ENCODE measurements around the gene ZNF91. TPM values are rescaled to one million over a fixed set of nuclear protein-coding genes. Genes with fewer than 3 reads are reported as not detected.
"Not testable (repeated sequence)": the region's sequence is repeated elsewhere in the genome, so short reads cannot be mapped to it uniquely, and the experiment has no call there.

ZNF91 gene
- total RNA-seq, 2 donors from 2014 or later: 37.9 to 48.3 TPM

DNA sequence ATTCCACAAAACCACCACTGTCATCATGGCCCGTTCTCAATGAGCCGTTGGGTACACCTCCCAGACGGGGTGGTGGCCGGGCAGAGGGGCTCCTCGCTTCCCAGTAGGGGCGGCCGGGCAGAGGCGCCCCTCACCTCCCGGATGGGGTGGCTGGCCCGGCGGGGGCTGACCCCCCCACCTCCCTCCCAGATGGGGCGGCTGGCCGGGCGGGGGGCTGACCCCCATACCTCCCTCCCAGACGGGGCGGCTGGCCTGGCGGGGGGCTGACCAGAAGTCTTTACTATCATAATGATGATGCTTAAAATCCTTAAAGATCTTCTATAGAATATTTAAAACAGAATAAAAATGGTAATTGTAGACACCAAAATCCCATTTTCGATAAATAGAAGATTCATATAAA is 29.2 kb downstream of the ZNF91 start:
- not testable (repeated sequence) for H3K27ac Mint-ChIP-seq; DNase-seq (ENCODE audit: low spot score in 2 of 2); ATAC-seq; H3K9me3 Mint-ChIP-seq
- H3K36me3 Mint-ChIP-seq: peaks cover 33 to 68% of the 10 kb centered on the region in 2 donors

DNA sequence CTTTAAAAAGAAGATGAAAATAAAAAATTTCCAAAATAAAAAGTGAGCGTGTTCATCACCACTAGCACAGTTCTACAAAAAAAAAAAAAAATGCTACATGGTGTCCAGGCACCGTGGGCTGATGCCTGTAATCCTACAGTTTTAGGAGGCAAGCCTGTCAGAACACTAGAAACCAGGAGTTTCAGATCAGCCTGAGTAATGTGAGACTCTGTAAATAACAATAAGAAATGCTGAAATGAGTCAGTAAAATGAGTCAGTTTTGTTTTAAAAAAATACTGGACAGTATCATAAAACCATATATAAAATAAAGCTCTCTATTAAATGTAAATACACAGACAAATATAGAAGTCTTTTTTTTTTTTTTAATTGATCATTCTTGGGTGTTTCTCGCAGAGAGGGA is 30.0 kb downstream of the ZNF91 start:
- H3K36me3 Mint-ChIP-seq: peaks cover 38 to 68% of the 10 kb centered on the region in 2 donors

DNA sequence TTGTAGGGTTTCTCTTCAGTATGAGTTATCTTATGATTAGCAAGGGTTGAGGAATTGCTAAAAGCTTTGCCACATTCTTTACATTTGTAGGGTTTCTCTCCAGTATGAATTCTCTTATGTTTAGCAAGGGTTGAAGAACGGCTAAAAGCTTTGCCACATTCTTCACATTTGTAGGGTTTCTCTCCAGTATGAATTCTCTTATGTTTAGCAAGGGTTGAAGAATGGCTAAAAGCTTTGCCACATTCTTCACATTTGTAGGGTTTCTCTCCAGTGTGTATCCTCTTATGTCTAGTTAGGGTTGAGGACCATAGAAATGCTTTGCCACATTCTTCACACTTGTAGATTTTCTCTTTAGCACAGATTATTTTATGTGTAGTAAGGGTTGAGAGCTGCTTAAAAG is 33.4 kb downstream of the ZNF91 start:
- peaks cover 15 to 24% of the 10 kb centered on the region in 2 donors for H3K9me3 Mint-ChIP-seq
- not testable (repeated sequence) for ATAC-seq; DNase-seq (ENCODE audit: low spot score in 2 of 2); H3K27ac Mint-ChIP-seq
- peaks cover 57 to 71% of the 10 kb centered on the region in 2 donors for H3K36me3 Mint-ChIP-seq

More for the DNA sequence above, 30.0 kb downstream of the ZNF91 start:
- no peak for ATAC-seq
- DNase-seq (ENCODE audit: low spot score in 2 of 2): no peak
- H3K27ac Mint-ChIP-seq: no peak overlapping the region
- peaks cover 10 to 15% of the 10 kb centered on the region in 2 donors for H3K9me3 Mint-ChIP-seq

DNA sequence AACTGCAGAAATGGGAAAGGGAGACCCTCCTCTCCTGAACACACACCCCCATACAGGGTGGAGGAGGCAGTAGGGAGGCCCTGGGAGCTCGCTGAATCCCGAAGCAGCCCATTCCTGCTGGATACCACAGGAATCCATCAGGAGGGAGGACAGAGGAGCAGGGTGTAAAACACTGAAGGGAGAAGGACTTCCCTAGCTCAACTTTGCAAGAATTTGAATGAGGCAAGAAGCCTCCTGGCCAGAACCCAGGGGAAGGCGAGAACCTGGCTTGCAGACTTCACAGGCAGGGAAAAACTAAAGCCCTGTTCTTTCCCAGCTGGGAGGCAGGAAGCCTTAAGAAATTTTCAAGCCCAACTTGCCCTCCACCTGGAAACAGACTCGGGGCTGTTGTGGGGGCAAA is 43.5 kb downstream of the ZNF91 start:
- ATAC-seq (no peak), DNase-seq (ENCODE audit: low spot score in 2 of 2) (no peak)
- Mint-ChIP-seq H3K36me3 (peaks cover 95 to 99% of the 10 kb centered on the region in 2 donors), H3K27ac (peak overlapping the region in 1 of 2 donors; percentile 7), H3K9me3 (peaks cover 69 to 70% of the 10 kb centered on the region in 2 donors)

DNA sequence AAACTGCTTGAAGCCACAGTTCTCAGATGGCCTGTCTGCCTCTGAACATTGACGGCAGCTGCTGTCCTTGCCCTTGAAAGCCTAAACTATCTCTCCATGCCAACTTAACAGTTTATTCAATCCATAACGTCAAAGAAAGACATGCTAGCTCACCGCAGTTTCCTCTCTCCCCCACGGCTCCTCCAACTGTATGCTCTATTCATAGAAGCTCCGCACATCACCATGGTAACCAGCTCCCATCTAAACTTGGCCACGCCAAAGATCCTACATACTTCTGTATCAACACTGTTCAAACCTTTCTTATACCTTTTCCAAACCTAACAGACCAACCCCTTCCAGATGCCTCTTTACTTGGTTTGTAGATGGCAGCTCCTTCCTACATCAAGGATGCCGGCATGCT is 48.6 kb downstream of the ZNF91 start:
- ATAC-seq: no peak
- H3K9me3 Mint-ChIP-seq: peaks cover 60 to 64% of the 10 kb centered on the region in 2 donors
- no peak for DNase-seq (ENCODE audit: low spot score in 2 of 2)
- no peak overlapping the region for H3K27ac Mint-ChIP-seq
- H3K36me3 Mint-ChIP-seq: peaks cover 92 to 98% of the 10 kb centered on the region in 2 donors

DNA sequence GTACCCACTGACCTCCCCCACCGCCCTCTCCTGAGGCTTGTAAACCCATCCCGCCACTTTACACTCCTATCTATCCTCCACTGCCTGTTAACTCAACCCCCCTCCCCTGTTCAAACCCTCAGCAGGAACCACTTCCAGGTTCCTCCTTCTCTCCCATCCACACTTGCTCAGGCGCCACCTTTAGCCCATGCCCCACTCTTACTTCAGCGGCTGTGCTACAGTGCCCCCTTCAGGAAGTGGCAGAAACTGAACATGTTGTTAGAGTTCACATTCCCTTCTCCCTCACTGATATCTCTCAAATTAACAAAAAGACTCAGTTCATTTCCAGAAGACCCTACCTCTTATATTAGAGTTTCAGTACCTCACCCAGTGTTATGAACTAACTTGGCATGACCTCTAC is 49.4 kb downstream of the ZNF91 start:
- ATAC-seq (no peak), DNase-seq (ENCODE audit: low spot score in 2 of 2) (no peak)
- H3K27ac Mint-ChIP-seq: peak overlapping the region in 1 of 2 donors; percentile 46
- peaks cover 87 to 94% of the 10 kb centered on the region in 2 donors for H3K36me3 Mint-ChIP-seq
- H3K9me3 Mint-ChIP-seq: peaks cover 58 to 62% of the 10 kb centered on the region in 2 donors

DNA sequence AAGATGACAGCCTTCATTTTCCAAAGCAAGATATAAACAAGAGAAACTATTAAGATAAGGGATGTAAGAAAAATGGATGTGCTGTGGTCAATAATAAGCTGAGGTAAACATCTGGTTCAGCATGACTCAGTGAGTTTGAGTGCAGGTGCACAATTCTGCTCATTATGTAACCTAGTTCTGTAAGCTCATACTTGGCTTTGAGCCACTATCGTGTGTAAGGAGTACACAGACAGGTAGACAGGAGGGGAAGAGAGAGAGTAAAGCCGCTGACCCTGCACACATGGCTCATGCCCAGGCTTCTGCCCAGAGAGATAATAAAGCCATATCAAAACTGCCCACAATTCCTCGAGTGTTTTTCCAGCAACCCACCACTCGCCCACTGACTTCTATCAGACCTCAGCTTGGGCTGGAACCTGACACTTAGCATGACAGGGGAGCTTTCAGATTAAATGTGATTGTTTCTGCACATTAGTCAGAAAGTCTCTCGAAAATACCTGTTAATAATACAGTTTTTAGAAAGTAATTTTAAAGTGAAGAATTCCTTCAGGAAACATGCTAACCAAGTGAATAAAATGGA is 51.7 kb downstream of the ZNF91 start:
- H3K36me3 Mint-ChIP-seq: peaks cover 86 to 90% of the 10 kb centered on the region in 2 donors
- peaks cover 52 to 62% of the 10 kb centered on the region in 2 donors for H3K9me3 Mint-ChIP-seq
- DNase-seq (ENCODE audit: low spot score in 2 of 2): no peak
- no peak for ATAC-seq
- peak overlapping the region in 1 of 2 donors; percentile 22 for H3K27ac Mint-ChIP-seq

DNA sequence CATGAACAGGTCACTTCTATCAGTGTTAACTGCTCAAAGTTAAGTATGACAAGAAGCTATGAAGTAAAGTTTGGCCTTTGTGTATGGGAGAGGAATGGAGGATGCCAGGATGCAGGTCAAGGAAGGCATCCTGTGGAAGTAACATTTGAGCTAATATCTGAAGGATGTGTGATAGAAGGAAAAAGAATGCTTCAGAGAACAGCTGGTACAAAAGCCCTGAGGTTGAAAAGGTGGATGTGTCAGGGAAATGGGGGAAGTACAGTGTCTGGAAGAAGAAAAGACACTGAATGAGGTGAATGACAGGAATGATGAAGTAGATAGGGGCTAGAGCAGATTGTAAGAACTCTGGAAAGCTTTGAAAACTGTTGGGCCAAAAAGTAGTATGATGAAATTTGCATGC is 67.1 kb downstream of the ZNF91 start:
- Mint-ChIP-seq H3K27ac (peak overlapping the region in 1 of 2 donors; percentile 26), H3K36me3 (peaks cover 42 to 53% of the 10 kb centered on the region in 2 donors), H3K9me3 (peaks cover 44 to 48% of the 10 kb centered on the region in 2 donors)
- DNase-seq (ENCODE audit: low spot score in 2 of 2): no peak
- ATAC-seq: no peak

DNA sequence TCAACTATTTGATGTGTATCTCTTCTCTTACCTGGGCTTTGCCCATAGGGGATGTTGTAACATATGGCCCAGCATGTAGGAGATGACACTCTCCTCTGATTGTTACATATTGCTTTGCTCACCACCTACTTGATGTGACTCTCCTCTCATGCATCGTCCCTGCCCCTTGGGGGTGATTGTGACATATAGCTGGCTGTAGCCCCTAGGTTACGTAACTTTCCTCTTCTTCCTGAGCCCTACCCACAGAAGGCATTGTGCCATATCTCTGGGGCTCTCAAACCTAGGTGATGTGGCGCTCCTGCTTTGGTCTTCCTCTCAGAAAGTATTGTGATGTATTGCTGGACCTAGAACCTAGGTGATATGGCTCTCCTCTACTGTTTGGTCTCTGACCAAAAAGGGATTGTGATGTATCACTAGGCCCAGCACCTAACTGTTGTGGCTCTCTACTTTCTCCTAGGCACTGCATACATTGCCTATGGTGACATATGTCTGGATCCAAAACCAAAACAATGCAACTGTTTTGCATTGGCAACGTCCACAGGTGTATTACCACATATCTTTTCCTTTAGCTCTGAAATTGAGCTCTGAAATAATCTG is 73.2 kb downstream of the ZNF91 start:
- DNase-seq (ENCODE audit: low spot score in 2 of 2) (no peak), ATAC-seq (no peak)
- Mint-ChIP-seq H3K36me3 (peaks cover 30 to 32% of the 10 kb centered on the region in 2 donors), H3K27ac (no peak overlapping the region), H3K9me3 (peaks cover 46 to 49% of the 10 kb centered on the region in 2 donors)

DNA sequence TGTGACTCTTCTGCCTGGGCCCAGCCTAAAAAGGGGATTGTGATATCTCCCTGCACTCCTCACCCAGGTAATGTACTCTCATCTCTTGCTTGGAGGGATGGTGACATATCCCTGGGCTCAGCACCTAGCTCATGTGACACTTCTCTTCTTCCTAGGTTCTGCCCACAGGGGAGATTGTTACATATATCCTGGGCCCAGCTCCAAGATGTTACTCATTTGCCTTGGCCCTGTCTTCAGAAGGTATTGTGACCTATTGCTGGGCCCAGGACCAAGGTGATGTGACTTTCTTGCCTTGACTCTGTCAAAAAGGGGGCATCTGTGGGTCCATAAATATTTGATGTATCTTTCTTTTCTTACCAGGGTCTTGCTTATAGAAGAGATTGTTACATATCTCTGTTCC is 73.9 kb downstream of the ZNF91 start:
- not testable (repeated sequence) for DNase-seq (ENCODE audit: low spot score in 2 of 2)
- Mint-ChIP-seq H3K9me3 (peaks cover 46 to 49% of the 10 kb centered on the region in 2 donors), H3K36me3 (peaks cover 28 to 33% of the 10 kb centered on the region in 2 donors)

DNA sequence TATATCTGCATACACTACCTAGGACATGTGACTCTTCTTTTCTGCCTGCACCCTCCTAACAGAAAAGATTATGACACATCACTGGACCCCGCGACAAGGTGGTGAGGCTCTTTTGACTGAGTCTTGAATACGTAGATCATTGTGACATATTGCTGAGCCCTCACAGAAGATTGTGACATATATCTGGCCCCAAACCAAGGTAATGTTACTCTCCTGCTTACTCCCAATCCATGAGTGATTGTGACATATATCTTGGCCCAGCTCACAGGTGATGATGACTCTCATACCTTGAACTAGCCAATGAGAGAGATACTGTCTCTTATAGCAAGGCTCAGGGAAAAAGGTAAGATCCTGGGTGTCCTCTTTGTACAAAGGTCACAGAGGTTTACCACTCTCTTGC is 75.7 kb downstream of the ZNF91 start:
- not testable (repeated sequence) for DNase-seq (ENCODE audit: low spot score in 2 of 2); H3K27ac Mint-ChIP-seq; ATAC-seq
- peaks cover 34 to 41% of the 10 kb centered on the region in 2 donors for H3K9me3 Mint-ChIP-seq
- H3K36me3 Mint-ChIP-seq: peaks cover 15 to 16% of the 10 kb centered on the region in 2 donors

More for the DNA sequence above, 73.9 kb downstream of the ZNF91 start:
- ATAC-seq, H3K27ac Mint-ChIP-seq: not testable (repeated sequence)

DNA sequence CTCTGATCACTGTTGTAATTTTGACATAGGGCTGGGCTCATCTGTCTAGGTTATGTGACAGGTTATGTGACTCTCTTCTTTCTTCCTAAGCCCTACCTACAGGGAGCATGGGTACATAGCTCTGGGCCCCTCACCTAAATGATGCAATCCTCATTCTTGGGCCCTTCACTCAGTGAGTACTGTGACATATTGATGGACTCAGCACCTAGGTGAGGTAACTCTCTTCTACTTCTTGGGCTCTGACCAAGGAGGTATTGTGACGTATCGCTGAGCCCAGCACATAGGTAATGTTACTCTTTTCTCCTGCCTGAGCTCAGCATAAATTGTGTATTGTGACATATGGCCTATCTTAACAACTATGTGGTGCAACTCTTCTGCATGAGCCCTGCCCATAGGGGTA is 76.3 kb downstream of the ZNF91 start:
- not testable (repeated sequence) for H3K27ac Mint-ChIP-seq; DNase-seq (ENCODE audit: low spot score in 2 of 2); ATAC-seq
- Mint-ChIP-seq H3K9me3 (peaks cover 30 to 42% of the 10 kb centered on the region in 2 donors), H3K36me3 (peaks cover 14 to 16% of the 10 kb centered on the region in 2 donors)

DNA sequence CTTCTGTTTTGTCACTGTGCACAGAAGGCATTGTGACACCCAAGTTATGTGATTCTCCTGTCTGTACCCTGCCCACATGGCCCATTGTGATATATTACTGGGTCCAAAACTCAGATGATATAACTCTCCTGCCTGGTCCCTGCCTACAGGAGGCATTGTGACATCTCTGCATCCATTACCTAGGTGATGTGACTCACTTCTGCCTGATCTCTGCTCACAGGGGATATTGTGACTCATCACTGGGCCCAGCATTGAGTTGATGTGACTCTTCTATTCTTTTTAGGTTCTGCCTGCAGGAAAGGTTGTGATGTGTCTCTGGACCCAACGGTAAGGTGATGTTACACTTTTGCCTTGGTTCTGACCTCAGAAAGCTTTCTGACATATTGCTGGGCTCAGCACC is 77.1 kb downstream of the ZNF91 start:
- peak; percentile 83 to 93 for ATAC-seq
- no peak for DNase-seq (ENCODE audit: low spot score in 2 of 2)
- Mint-ChIP-seq H3K36me3 (peaks cover 14 to 16% of the 10 kb centered on the region in 2 donors), H3K27ac (no peak overlapping the region), H3K9me3 (peaks cover 22 to 39% of the 10 kb centered on the region in 2 donors)

DNA sequence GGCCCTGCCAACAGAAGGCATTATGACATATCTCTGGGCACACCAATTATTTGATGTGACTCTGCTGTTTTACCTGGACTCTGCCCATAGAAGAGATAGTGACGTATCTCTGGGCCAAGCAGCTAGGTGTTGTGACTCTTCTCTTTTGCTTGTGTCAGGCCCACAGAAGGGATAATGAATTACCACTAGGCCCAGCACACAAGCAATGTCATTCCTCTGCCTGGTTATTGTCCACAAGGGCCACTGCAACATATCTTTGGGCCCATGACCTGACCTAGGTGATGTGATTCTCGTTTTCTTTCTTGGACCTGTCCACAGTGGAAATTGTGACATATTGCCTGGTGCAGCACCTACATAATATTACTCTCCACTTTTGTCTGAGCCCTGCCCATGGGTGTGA is 80.0 kb downstream of the ZNF91 start:
- Mint-ChIP-seq H3K27ac (no peak overlapping the region), H3K9me3 (peaks cover 11 to 33% of the 10 kb centered on the region in 2 donors), H3K36me3 (peaks cover 14 to 16% of the 10 kb centered on the region in 2 donors)
- DNase-seq (ENCODE audit: low spot score in 2 of 2) (no peak), ATAC-seq (no peak)

DNA sequence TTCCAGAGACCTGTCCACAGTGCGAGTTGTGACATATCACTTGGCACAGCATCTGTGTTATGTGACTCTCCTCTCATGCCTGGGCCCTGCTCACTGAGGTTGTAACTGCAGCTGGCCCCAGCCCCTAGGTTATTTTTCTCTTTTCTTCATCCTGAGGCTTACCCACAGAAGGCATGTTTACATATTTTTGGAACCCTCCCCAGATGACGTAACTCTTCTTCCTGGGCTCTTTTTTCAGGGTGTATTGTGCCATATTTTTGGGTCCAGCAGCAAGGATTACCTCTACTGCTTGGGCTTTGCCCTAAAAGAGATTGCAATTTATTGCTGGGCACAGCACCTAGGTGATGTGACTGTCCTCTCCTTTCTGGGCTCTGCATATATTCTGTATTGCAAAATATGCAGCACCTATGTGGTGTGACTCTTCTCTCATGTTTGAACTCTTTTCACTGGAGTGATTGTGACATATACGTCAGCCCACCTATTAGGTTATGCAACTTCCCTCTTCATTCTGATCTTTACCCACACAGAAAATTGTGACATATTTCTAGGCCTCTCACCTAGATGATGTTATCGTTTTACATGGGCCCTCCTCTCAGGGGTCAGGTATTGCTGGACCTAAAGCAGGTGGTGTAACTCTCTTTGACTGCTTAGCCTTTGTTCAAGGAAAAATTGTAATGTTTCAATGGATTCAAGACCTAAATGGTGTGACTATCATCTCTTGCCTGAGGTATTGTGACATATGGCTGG is 80.6 kb downstream of the ZNF91 start:
- Mint-ChIP-seq H3K36me3 (peaks cover 14 to 16% of the 10 kb centered on the region in 2 donors), H3K27ac (no peak overlapping the region), H3K9me3 (peaks cover 9 to 33% of the 10 kb centered on the region in 2 donors)
- ATAC-seq: no peak
- DNase-seq (ENCODE audit: low spot score in 2 of 2): no peak

DNA sequence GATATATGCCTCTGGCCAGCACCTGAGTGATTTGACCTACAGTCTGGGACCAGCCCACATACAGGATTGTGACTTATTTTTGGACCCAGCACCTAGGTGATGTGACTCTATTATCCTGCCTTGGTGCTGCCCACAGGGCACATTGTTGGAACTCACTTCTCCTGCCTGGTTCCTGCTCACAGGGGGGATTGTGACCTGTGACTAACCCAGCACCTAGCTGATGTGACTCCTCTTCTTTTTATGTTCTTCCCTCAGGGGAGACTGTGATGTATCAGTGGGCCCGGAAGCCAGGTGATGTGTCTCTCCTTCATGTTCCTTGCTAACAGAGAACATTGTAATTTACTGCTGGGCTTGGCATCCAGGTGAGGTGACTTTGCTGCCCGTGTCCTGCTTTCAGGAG is 82.1 kb downstream of the ZNF91 start:
- Mint-ChIP-seq H3K36me3 (peaks cover 6 to 11% of the 10 kb centered on the region in 2 donors), H3K9me3 (peaks cover 4 to 24% of the 10 kb centered on the region in 2 donors), H3K27ac (no peak overlapping the region)
- no peak for DNase-seq (ENCODE audit: low spot score in 2 of 2)
- no peak for ATAC-seq

DNA sequence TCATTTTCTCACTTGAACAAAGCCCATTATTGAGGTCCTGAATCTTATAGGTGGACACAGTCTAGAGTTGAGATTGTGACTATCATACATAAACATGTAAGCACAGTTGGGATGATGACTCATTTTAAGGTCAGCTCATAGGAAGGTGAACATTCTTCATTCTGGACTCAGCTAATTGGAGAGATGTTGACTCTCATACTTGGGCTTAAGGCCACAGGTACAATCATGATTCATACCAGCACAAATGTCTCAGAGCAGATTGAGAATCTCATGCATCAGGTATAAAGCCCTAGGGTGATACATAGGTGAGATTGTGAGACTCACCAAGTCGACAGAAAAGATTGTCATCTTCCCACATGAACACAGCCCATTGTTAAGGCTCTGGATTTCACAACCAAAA is 82.8 kb downstream of the ZNF91 start:
- H3K36me3 Mint-ChIP-seq: peaks cover 6 to 7% of the 10 kb centered on the region in 2 donors
- DNase-seq (ENCODE audit: low spot score in 2 of 2): no peak
- peak overlapping the region in 1 of 2 donors; percentile 29 for H3K27ac Mint-ChIP-seq
- ATAC-seq: no peak
- peaks cover 0 to 22% of the 10 kb centered on the region in 2 donors for H3K9me3 Mint-ChIP-seq

Measured in activated naive CD4-positive, alpha-beta T cell treated with anti-CD3 and anti-CD28 coated beads, Interleukin-2, amount 50 U/mL, for 72 hours (primary cell).